MCF 10A (cell line): ENCODE data around the gene ELAVL2. TPM values are rescaled to one million over a fixed set of nuclear protein-coding genes. Genes with fewer than 3 reads are reported as not detected.
A peak's percentile ranks its signal among the peaks of the same experiment; 100 is the strongest.

ENCODE experiments used
- BruUV-seq: library from RNA; stranded (reverse); fragments of 400-500 nt; replicated peaks from 2 replicates; lab custom pipeline; 2021; lab: Mats Ljungman, UMichigan
- CTCF ChIA-PET: fragments of 300-600 bp; sonication (Branson Sonifier 250); formaldehyde crosslinking; extraction: SDS; loops from one replicate; lab custom pipeline; 2021; ENCODE audit warnings: antibody characterized with exemption, inconsistent platforms; lab: Yijun Ruan, JAX
- POLR2A ChIA-PET: fragments of 300-600, 350-650 bp; sonication (Branson Sonifier 250); formaldehyde crosslinking; extraction: SDS; loops from one replicate; lab custom pipeline; 2020; ENCODE audit warnings: antibody characterized with exemption, inconsistent platforms; lab: Yijun Ruan, JAX
- DNase-seq: peaks from one replicate; pipeline ENCODE4 v3.0.0-alpha.2; 2018; ENCODE audit not compliant: unreplicated experiment
- H3K27ac Mint-ChIP-seq: one replicate; pipeline ENCODE4 v1.8.0; 2022; ENCODE audit warnings: mild to moderate bottlenecking, low read depth, mixed read lengths; ENCODE audit not compliant: unreplicated experiment
- H3K27me3 Mint-ChIP-seq: one replicate; pipeline ENCODE4 v1.8.0; 2022; ENCODE audit warnings: mixed read lengths; ENCODE audit not compliant: insufficient read depth, unreplicated experiment
- H3K36me3 Mint-ChIP-seq: one replicate; pipeline ENCODE4 v1.8.0; 2022; ENCODE audit warnings: mild to moderate bottlenecking, moderate library complexity, mixed read lengths; ENCODE audit not compliant: insufficient read depth, unreplicated experiment
- H3K4me1 Mint-ChIP-seq: one replicate; pipeline ENCODE4 v1.8.0; 2022; ENCODE audit warnings: mixed read lengths; ENCODE audit not compliant: insufficient read depth, unreplicated experiment
- H3K4me3 Mint-ChIP-seq: one replicate; pipeline ENCODE4 v1.8.0; 2022; ENCODE audit warnings: mild to moderate bottlenecking, moderate library complexity, mixed read lengths; ENCODE audit not compliant: unreplicated experiment
- H3K9me3 Mint-ChIP-seq: one replicate; pipeline ENCODE4 v1.8.0; 2022; ENCODE audit warnings: mixed read lengths; ENCODE audit not compliant: unreplicated experiment
- intact Hi-C: fragments of 100-400 bp; cut with micrococcal nuclease; formaldehyde crosslinking; loops from 2 replicates; pipeline ENCODE4 v1.14.1; 2022
- total RNA-seq: library from RNA; stranded (reverse); gene quantifications from 2 replicates; pipeline ENCODE4 v1.2.3, GENCODE V29; 2022
- TF ChIP-seq, protein P1 (sequence below): fragments of 200-600 bp; IDR thresholded peaks from one replicate; pipeline ENCODE4 v1.8.0; 2022; ENCODE audit warnings: antibody characterized with exemption, mild to moderate bottlenecking; ENCODE audit not compliant: unreplicated experiment

ELAVL2 gene
- total RNA-seq, 1 experiment from 2014 or later, result 6.0 TPM

DNA sequence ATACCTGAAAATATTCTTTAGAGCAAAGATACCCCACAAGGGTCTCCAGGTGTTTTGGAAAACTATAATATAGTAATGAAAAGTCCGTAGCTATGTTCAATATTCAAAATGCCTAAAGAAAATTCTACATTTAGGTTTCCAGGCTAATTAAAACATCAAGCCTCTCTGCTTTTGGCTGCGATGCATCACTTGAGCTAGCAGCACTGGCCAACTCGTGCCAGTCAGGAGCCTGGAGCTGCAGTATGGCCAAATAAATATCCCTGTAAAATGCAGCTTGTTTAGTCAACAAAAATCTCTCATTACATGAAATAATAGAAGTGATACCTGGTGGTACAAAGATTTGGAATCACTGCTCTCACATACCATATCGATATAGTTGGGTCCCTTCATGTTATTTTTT is 181.1 kb downstream of the ELAVL2 start:
- H3K27ac Mint-ChIP-seq, result no peak overlapping the region
- no peak for DNase-seq
- H3K4me3 Mint-ChIP-seq, result no peak overlapping the region
- BruUV-seq, result no TSS peak
- CTCF ChIA-PET, result no interaction called here
- POLR2A ChIA-PET, result no interaction called here
- intact Hi-C loops, result no loop called here
- TF ChIP-seq, protein P1, sequence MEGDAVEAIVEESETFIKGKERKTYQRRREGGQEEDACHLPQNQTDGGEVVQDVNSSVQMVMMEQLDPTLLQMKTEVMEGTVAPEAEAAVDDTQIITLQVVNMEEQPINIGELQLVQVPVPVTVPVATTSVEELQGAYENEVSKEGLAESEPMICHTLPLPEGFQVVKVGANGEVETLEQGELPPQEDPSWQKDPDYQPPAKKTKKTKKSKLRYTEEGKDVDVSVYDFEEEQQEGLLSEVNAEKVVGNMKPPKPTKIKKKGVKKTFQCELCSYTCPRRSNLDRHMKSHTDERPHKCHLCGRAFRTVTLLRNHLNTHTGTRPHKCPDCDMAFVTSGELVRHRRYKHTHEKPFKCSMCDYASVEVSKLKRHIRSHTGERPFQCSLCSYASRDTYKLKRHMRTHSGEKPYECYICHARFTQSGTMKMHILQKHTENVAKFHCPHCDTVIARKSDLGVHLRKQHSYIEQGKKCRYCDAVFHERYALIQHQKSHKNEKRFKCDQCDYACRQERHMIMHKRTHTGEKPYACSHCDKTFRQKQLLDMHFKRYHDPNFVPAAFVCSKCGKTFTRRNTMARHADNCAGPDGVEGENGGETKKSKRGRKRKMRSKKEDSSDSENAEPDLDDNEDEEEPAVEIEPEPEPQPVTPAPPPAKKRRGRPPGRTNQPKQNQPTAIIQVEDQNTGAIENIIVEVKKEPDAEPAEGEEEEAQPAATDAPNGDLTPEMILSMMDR, result no peak
- no peaks in the 10 kb centered on the region for H3K36me3 Mint-ChIP-seq
- H3K9me3 Mint-ChIP-seq, result no peaks in the 10 kb centered on the region
- H3K27me3 Mint-ChIP-seq, result no peaks in the 10 kb centered on the region
- H3K4me1 Mint-ChIP-seq, result no peaks in the 10 kb centered on the region

DNA sequence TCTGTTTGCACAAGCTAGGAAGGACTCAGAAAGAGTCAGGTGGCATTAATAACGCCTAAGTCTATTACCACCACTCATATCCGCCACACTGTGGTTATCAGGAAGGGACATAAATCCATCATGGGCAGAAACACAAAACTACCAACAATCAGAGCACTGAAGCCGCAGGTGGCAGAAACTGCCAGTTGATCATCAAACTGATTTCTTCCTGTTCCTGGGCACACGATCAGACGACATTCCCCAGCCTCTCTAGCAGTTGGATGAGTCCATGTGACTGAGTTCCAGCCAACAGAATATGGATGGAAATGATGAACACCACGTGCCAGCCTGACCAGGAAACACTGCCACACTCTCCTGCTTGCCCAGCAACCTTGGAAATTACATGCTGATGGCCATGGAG is 181.7 kb downstream of the ELAVL2 start:
- BruUV-seq, result no TSS peak
- ChIA-PET POLR2A (no interaction called here), CTCF (no interaction called here)
- no peak for DNase-seq
- intact Hi-C loops, result no loop called here
- TF ChIP-seq, protein P1, result no peak
- H3K27me3 Mint-ChIP-seq, result no peaks in the 10 kb centered on the region
- H3K4me3 Mint-ChIP-seq, result no peak overlapping the region
- no peak overlapping the region for H3K27ac Mint-ChIP-seq
- H3K36me3 Mint-ChIP-seq, result no peaks in the 10 kb centered on the region
- no peaks in the 10 kb centered on the region for H3K9me3 Mint-ChIP-seq
- peaks cover 4% of the 10 kb centered on the region for H3K4me1 Mint-ChIP-seq

DNA sequence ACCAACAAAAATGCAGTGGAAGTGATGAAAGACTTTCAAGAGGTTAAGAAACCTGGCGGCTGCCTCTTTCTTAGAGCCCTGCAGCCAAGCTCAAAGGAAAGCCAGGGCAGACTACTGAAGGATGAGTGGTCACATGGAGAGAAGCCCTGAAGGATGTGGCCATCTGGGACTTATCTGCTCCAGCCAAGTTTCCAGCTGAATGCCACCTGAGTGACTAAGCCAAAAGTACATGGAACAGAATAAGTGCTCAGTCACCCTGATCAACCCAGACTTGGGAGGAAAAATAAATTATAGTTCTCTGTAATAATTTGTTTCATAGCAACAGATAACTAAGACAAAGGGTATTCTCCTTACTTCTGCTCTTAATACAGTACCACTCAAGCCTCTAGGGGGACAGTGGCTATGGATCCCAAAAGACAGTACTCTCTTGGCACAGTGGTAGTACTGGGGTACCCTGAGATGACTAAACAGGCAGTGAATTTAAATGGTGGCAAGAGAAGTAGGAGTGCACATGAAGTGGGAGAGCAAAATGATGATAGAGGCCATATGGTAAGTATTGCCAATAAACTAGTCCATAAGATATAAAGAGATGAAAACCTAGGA is 182.3 kb downstream of the ELAVL2 start:
- peaks cover 5% of the 10 kb centered on the region for H3K4me1 Mint-ChIP-seq
- no peaks in the 10 kb centered on the region for H3K9me3 Mint-ChIP-seq
- BruUV-seq, result no TSS peak
- no peaks in the 10 kb centered on the region for H3K27me3 Mint-ChIP-seq
- ChIA-PET CTCF (no interaction called here), POLR2A (no interaction called here)
- TF ChIP-seq, protein P1, result no peak
- intact Hi-C loops, result no loop called here
- DNase-seq, result peak; percentile 0
- no peak overlapping the region for H3K4me3 Mint-ChIP-seq
- no peaks in the 10 kb centered on the region for H3K36me3 Mint-ChIP-seq
- H3K27ac Mint-ChIP-seq, result no peak overlapping the region
